ENCODE measurements around the gene NRCAM.

GRCh38 chr7:108247614-108248013, 208.6 kb downstream of the NRCAM start:
- TF ChIP-seq POLR2A (IDR thresholded peaks at IDR 0.05; ENCODE audit: low read length): no peak
- TF ChIP-seq GATA1 (IDR thresholded peaks at IDR 0.05; ENCODE audit: low read depth, low read length): no peak
